Mesendoderm (in vitro differentiated cells): ENCODE data around the gene KIDINS220.

ENCODE experiments used
- DNase-seq: peaks from one replicate; pipeline ENCODE4 v3.0.0; 2013
- H2AK5ac ChIP-seq: 2 replicates; pipeline ENCODE4 v1.6.1; 2013; ENCODE audit warnings: low read length, inconsistent platforms
- H2BK120ac ChIP-seq: 2 replicates; pipeline ENCODE4 v1.6.1; 2013; ENCODE audit warnings: low read depth, mild to moderate bottlenecking, low read length, moderate library complexity, mixed read lengths
- H2BK15ac ChIP-seq: replicated peaks from 2 replicates; pipeline ENCODE4 v1.6.1; 2013; ENCODE audit warnings: low read depth, mild to moderate bottlenecking, moderate library complexity
- H2BK5ac ChIP-seq: 2 replicates; pipeline ENCODE4 v1.6.1; 2013; ENCODE audit warnings: low read length, inconsistent platforms
- H3K18ac ChIP-seq: 2 replicates; pipeline ENCODE4 v1.6.1; 2013; ENCODE audit warnings: mild to moderate bottlenecking, low read length, mixed read lengths
- H3K23ac ChIP-seq: one replicate; pipeline ENCODE4 v1.6.1; 2013; ENCODE audit warnings: low read length
- H3K27ac ChIP-seq: 2 replicates; pipeline ENCODE4 v1.5.1; 2013; ENCODE audit warnings: low read depth, mild to moderate bottlenecking, inconsistent platforms, low read length, moderate library complexity
- H3K27me3 ChIP-seq: 2 replicates; pipeline ENCODE4 v1.6.1; 2013; ENCODE audit warnings: low read length, control low read depth, mild to moderate bottlenecking, inconsistent platforms; ENCODE audit not compliant: insufficient read depth, poor library complexity
- H3K36me3 ChIP-seq: 2 replicates; pipeline ENCODE4 v1.6.1; 2013; ENCODE audit warnings: low read length, inconsistent platforms; ENCODE audit not compliant: control insufficient read depth, insufficient read depth
- H3K4ac ChIP-seq: one replicate; pipeline ENCODE4 v1.6.1; 2013; ENCODE audit warnings: low read depth, mild to moderate bottlenecking, low read length, moderate library complexity
- H3K4me1 ChIP-seq: 2 replicates; pipeline ENCODE4 v1.6.1; 2013; ENCODE audit warnings: low read depth, low read length, inconsistent platforms; ENCODE audit not compliant: control insufficient read depth
- H3K4me2 ChIP-seq: 2 replicates; pipeline ENCODE4 v1.6.1; 2013; ENCODE audit warnings: low read length
- H3K4me3 ChIP-seq: 2 replicates; pipeline ENCODE4 v1.5.1; 2013; ENCODE audit warnings: mild to moderate bottlenecking, low read length
- H3K56ac ChIP-seq: one replicate; pipeline ENCODE4 v1.6.1; 2013; ENCODE audit warnings: low read length
- H3K79me1 ChIP-seq: 2 replicates; pipeline ENCODE4 v1.6.1; 2013; ENCODE audit warnings: low read length, inconsistent platforms
- H3K79me2 ChIP-seq: 2 replicates; pipeline ENCODE4 v1.6.1; 2013; ENCODE audit warnings: mild to moderate bottlenecking, low read length; ENCODE audit not compliant: control insufficient read depth, insufficient read depth
- H3K9ac ChIP-seq: 2 replicates; pipeline ENCODE4 v1.6.1; 2013; ENCODE audit warnings: low read length, inconsistent platforms
- H4K5ac ChIP-seq: one replicate; pipeline ENCODE4 v1.6.1; 2013; ENCODE audit warnings: low read length
- H4K8ac ChIP-seq: one replicate; pipeline ENCODE4 v1.6.1; 2013; ENCODE audit warnings: low read depth, mild to moderate bottlenecking, control low read depth, low read length, moderate library complexity
- WGBS: extraction: QIAGEN DNeasy Blood & Tissue Kit; methylation state at CpG from one replicate; pipeline ENCODE4 v1.1.7; 2013; ENCODE audit warnings: low lambda C conversion rate, missing lambda C conversion rate; ENCODE audit not compliant: insufficient coverage; ENCODE audit errors: extremely low coverage; 5-methylcytosine and 5-hydroxymethylcytosine counted together

Gene KIDINS220

DNA sequence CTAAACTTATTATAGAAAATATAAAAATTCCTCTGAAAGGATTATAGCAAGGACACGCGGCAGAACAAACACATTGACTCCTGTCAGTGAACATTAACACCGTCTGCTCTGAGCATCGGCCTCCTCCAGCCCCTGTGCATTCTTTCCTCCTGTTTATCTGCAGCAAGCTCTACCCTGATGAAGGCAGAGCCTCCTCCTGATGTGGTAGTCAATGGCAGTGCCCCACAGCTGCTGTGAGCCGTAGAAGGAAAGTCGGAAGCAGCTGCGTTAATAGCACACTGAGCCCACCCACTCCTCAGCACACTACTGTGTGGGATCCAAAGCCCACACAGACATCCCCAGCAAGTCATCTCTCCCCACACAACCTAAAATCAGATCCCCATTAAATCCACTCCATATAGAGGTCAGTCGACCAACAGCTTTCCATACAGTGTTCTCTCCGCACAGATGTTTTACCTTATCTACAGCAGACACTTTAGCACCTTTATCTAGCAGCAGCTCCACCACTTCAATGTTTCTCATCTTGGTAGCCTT is 41.0 kb downstream of the KIDINS220 start:
- no peak overlapping the region for H3K4me2 ChIP-seq
- no peak overlapping the region for H2AK5ac ChIP-seq
- H3K23ac ChIP-seq, result no peak overlapping the region
- no CpG with 5 or more reads among the region's 9 CpGs for WGBS
- H4K8ac ChIP-seq, result no peak overlapping the region
- H2BK120ac ChIP-seq, result no peak overlapping the region
- no peak overlapping the region for H3K4me3 ChIP-seq
- no peak overlapping the region for H3K56ac ChIP-seq
- no peaks in the 10 kb centered on the region for H3K27me3 ChIP-seq
- no peaks in the 10 kb centered on the region for H3K4me1 ChIP-seq
- H4K5ac ChIP-seq, result no peak overlapping the region
- no peaks in the 10 kb centered on the region for H3K36me3 ChIP-seq
- no peak overlapping the region for H2BK5ac ChIP-seq
- H3K4ac ChIP-seq, result no peak overlapping the region
- H3K27ac ChIP-seq, result no peak overlapping the region
- DNase-seq, result no peak
- no peaks in the 10 kb centered on the region for H3K79me2 ChIP-seq
- no peak overlapping the region for H2BK15ac ChIP-seq
- no peaks in the 10 kb centered on the region for H3K79me1 ChIP-seq
- H3K18ac ChIP-seq, result no peak overlapping the region
- no peak overlapping the region for H3K9ac ChIP-seq

DNA sequence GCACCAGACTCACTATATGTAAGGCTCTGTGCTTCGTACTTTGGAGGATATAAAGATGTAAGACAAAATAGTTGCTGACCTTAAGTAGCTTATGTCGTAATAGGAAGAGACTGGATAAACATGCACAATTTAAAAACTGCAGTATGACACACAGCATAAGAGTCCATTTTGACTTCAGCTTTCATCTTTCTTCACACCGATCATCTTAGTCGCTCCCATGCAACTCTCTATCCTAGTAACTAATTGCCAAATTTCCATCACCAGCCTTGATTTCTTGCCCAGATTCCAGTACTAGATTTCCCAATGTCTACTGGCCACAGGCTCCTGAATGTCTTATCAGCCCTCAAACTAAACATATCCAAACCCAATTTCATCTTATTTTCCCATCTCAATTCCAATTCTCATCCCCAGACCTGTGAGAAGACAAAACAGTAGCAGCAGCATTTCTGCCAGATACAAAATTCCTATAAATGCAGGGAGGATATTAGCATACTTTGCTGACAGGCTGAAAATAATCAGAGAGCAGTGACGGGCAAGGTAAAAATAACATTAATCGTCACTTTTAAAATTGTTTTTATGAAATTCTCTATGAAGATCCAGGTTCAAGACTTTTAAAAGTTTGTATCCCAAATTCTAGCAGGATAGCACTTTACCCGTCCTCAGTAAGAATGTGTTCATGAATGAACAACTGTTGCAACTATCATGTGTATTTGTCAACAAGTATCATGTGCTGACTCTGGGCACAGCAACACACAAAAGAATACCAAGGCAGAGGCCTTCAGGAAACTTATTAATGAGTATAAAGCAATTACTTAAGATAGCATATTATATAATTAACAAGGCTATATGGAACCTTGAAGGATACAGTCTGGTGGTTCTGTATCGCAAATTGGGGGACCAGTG is 42.2 kb downstream of the KIDINS220 start:
- H3K4ac ChIP-seq, result no peak overlapping the region
- H3K18ac ChIP-seq, result no peak overlapping the region
- H3K23ac ChIP-seq, result no peak overlapping the region
- no peak overlapping the region for H2BK15ac ChIP-seq
- no peak overlapping the region for H3K27ac ChIP-seq
- no peak overlapping the region for H3K4me3 ChIP-seq
- H4K5ac ChIP-seq, result no peak overlapping the region
- H3K4me1 ChIP-seq, result no peaks in the 10 kb centered on the region
- no peak overlapping the region for H3K56ac ChIP-seq
- H3K9ac ChIP-seq, result no peak overlapping the region
- no peaks in the 10 kb centered on the region for H3K36me3 ChIP-seq
- no peak overlapping the region for H2BK5ac ChIP-seq
- H3K79me1 ChIP-seq, result no peaks in the 10 kb centered on the region
- H3K79me2 ChIP-seq, result no peaks in the 10 kb centered on the region
- no peak for DNase-seq
- H2AK5ac ChIP-seq, result no peak overlapping the region
- no peak overlapping the region for H3K4me2 ChIP-seq
- no CpG with 5 or more reads among the region's 8 CpGs for WGBS
- H3K27me3 ChIP-seq, result no peaks in the 10 kb centered on the region
- H4K8ac ChIP-seq, result no peak overlapping the region
- no peak overlapping the region for H2BK120ac ChIP-seq

DNA sequence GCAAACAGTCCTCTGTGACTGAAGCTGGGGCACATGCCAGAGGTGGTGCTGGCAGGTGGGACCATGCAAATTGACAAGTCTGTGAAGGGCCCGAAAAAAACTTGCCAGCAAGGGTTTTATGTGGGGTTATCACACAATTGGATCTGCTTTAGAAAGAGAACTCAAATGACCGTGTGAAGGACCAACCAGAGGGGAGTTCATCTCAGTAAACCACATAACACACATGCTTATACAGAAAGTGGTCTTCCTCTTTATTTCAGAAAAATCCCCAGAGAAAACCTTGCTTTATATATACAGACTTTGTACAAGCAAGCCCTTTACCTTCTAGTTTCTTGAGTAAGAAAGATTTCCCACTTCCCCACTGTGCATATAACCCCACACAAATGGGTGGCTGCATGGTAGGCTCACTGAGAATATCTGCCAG is 46.7 kb downstream of the KIDINS220 start:
- Histone ChIP-seq H3K18ac (no peak overlapping the region), H3K27ac (no peak overlapping the region), H3K4ac (no peak overlapping the region), H3K36me3 (no peaks in the 10 kb centered on the region), H4K5ac (no peak overlapping the region), H3K4me1 (no peaks in the 10 kb centered on the region), H2BK120ac (no peak overlapping the region), H3K4me3 (no peak overlapping the region), H3K79me1 (no peaks in the 10 kb centered on the region), H3K23ac (no peak overlapping the region), H3K4me2 (no peak overlapping the region), H3K27me3 (no peaks in the 10 kb centered on the region), H3K79me2 (no peaks in the 10 kb centered on the region), H3K56ac (no peak overlapping the region), H2AK5ac (no peak overlapping the region), H4K8ac (no peak overlapping the region), H2BK5ac (no peak overlapping the region), H2BK15ac (no peak overlapping the region), H3K9ac (no peak overlapping the region)
- WGBS, result no CpG with 5 or more reads among the region's 2 CpGs
- DNase-seq, result no peak

DNA sequence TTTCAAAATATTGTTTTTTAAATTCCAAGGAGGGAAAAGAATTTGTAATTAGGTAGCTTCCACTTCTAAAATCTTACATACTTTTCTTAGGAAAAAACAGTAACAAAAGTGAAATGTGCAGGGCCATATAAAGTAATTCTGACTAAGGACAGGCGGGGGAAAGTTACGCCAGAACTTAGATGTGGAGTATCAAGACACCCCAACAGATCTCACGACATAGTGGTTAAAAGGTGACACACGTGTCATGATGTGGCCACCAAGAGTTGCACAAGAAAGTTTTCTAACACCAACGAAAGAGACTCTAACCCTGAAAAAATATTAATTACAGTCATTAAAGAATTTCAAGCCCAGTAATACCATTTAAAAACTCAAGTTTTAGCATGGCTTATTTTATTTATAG is 51.0 kb downstream of the KIDINS220 start:
- Histone ChIP-seq H3K27me3 (no peaks in the 10 kb centered on the region), H3K56ac (no peak overlapping the region), H3K4me1 (no peaks in the 10 kb centered on the region), H3K36me3 (peaks cover 2% of the 10 kb centered on the region), H3K4me3 (no peak overlapping the region), H3K79me2 (no peaks in the 10 kb centered on the region), H4K5ac (no peak overlapping the region), H2BK5ac (no peak overlapping the region), H2BK15ac (no peak overlapping the region), H4K8ac (no peak overlapping the region), H3K9ac (no peak overlapping the region), H3K4ac (no peak overlapping the region), H3K23ac (no peak overlapping the region), H2AK5ac (no peak overlapping the region), H3K27ac (no peak overlapping the region), H3K79me1 (no peaks in the 10 kb centered on the region), H3K4me2 (no peak overlapping the region), H2BK120ac (no peak overlapping the region), H3K18ac (no peak overlapping the region)
- no CpG with 5 or more reads among the region's 5 CpGs for WGBS
- no peak for DNase-seq

DNA sequence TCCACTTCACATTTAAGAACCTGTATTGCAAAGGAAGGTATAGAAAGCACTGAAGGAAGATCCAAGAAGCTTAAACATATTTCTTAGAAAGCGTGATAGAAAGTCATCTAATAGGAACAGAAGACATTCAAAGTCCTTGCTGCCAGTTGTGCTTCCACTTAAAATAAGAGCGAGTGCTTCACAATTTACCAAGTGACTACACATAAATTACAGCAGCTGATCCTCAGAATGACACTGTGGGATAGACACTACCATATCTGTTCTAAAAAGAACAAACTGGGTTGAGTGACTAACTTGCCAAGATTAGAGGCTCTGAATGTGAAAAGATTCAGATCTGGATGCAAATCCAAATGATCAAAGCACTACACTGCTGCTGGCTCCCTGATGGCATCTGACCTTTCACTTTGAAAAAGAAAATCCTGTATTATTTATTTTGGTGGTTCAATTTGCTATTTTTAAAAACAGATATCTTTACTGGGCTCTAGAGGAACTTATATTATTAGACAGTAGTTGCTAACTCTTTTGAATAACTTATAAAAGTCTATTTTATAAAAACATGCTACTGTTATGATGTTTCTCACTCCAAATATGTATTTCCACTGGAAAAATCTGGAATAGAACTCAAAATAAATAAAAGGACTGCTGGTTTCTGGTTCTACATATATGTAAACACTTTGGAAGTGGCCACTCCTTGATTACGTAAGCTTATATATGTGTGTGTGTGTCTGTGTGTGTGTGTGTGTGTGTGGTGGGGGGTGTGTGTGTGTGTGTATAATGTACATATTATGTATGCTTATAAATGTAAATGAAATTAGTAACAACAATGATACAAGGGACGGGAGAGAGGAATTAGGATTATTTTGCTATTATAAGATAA is 57.4 kb downstream of the KIDINS220 start:
- no peak overlapping the region for H2BK120ac ChIP-seq
- no peaks in the 10 kb centered on the region for H3K27me3 ChIP-seq
- no peak overlapping the region for H3K4ac ChIP-seq
- peaks cover 2% of the 10 kb centered on the region for H3K36me3 ChIP-seq
- no peak overlapping the region for H4K8ac ChIP-seq
- no peak overlapping the region for H3K56ac ChIP-seq
- H3K4me2 ChIP-seq, result no peak overlapping the region
- no peak overlapping the region for H2AK5ac ChIP-seq
- no peak overlapping the region for H4K5ac ChIP-seq
- no peaks in the 10 kb centered on the region for H3K4me1 ChIP-seq
- H3K23ac ChIP-seq, result no peak overlapping the region
- H3K18ac ChIP-seq, result no peak overlapping the region
- H3K9ac ChIP-seq, result no peak overlapping the region
- DNase-seq, result no peak
- WGBS, result no CpG with 5 or more reads among the region's 4 CpGs
- H3K79me1 ChIP-seq, result no peaks in the 10 kb centered on the region
- no peak overlapping the region for H2BK5ac ChIP-seq
- no peak overlapping the region for H3K27ac ChIP-seq
- H2BK15ac ChIP-seq, result no peak overlapping the region
- H3K4me3 ChIP-seq, result no peak overlapping the region
- no peaks in the 10 kb centered on the region for H3K79me2 ChIP-seq
